ENCODE measurements around the gene FBRS.
"Not testable (repeated sequence)": the region's sequence is repeated elsewhere in the genome, so short reads cannot be mapped to it uniquely, and the experiment has no call there.

The FBRS gene

GRCh38 chr16:30698816-30699614 is 40.8 kb downstream of the FBRS start, which contains the start of gene SRCAP:
SRCAP (plus strand) TSS chr16:30699171; CDS start chr16:30700825, 1,654 bp downstream.
- peak within 1 kb of the TSS; percentile 92 for H3K27ac ChIP-seq (ENCODE audit: low read length)
- no peak for TF ChIP-seq CTCF (IDR thresholded peaks at IDR 0.05; ENCODE audit: low read depth, low read length)
- no peak for TF ChIP-seq EZH2phosphoT487 (IDR thresholded peaks at IDR 0.05; ENCODE audit: low read depth)
- peak within 1 kb of the TSS; percentile 65; the same call in 1 of the 2 replicates for H2AFZ ChIP-seq (ENCODE audit: low read depth, low read length)
- peaks cover 26% of the 10 kb centered on the region for H3K36me3 ChIP-seq (replicated peaks; ENCODE audit: low read depth, low read length)
- H3K4me1 ChIP-seq (ENCODE audit: low read length) = peaks cover 13% of the 10 kb centered on the region
- no peaks in the 10 kb centered on the region for H3K27me3 ChIP-seq (ENCODE audit: low read depth, low read length)
- peak within 1 kb of the TSS; percentile 100 for H3K9ac ChIP-seq (ENCODE audit: low read length)
- peaks cover 37% of the 10 kb centered on the region for H3K79me2 ChIP-seq (ENCODE audit: low read length)
- H3K4me2 ChIP-seq (ENCODE audit: low read length) = peak within 1 kb of the TSS; percentile 68
- H3K4me3 ChIP-seq (ENCODE audit: low read length) = peak within 1 kb of the TSS; percentile 94
- peaks cover 13% of the 10 kb centered on the region for H4K20me1 ChIP-seq (ENCODE audit: insufficient read depth, low read length)
- H3K9me3 ChIP-seq (ENCODE audit: insufficient read depth, low read length) = no peaks in the 10 kb centered on the region

DNA sequence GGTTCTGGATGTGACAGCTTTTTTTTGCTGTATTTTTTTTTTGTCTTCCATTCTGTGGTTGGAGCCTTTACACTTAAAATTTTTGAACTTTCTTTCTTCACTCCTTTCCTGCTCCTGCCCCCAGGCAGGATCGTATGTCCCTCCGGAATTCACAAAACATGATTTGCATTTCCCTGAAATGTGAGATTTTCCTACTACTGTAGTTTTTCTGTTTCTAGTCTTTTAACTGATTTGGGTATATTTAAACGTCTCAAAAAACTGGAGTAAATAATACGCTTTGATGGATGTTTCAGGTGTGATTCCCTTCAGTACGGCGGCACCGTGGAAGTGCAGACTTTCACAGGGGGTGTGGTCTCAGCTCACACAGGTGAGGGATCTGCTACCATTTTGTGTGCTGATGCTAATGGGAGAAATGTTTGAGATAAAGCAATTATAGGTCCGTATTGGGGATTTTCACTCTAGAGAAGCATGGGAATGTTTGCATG is 41.4 kb downstream of the FBRS start:
- Histone ChIP-seq H3K4me3 (ENCODE audit: low read length) (peak overlapping the region; percentile 94), H3K9ac (ENCODE audit: low read length) (peak overlapping the region; percentile 100), H3K9me3 (ENCODE audit: insufficient read depth, low read length) (no peaks in the 10 kb centered on the region), H3K36me3 (replicated peaks; ENCODE audit: low read depth, low read length) (peaks cover 29% of the 10 kb centered on the region), H4K20me1 (ENCODE audit: insufficient read depth, low read length) (peaks cover 13% of the 10 kb centered on the region), H3K4me1 (ENCODE audit: low read length) (peaks cover 13% of the 10 kb centered on the region), H3K79me2 (ENCODE audit: low read length) (peaks cover 37% of the 10 kb centered on the region), H3K27me3 (ENCODE audit: low read depth, low read length) (no peaks in the 10 kb centered on the region), H2AFZ (ENCODE audit: low read depth, low read length) (no peak overlapping the region), H3K27ac (ENCODE audit: low read length) (peak overlapping the region; percentile 92), H3K4me2 (ENCODE audit: low read length) (peak overlapping the region; percentile 68)
- no peak for TF ChIP-seq EZH2phosphoT487 (IDR thresholded peaks at IDR 0.05; ENCODE audit: low read depth)
- no peak for TF ChIP-seq CTCF (IDR thresholded peaks at IDR 0.05; ENCODE audit: low read depth, low read length)

GRCh38 chr16:30700491-30700890 is 42.3 kb downstream of the FBRS start:
- H3K36me3 ChIP-seq (replicated peaks; ENCODE audit: low read depth, low read length) = peaks cover 29% of the 10 kb centered on the region
- no peaks in the 10 kb centered on the region for H3K9me3 ChIP-seq (ENCODE audit: insufficient read depth, low read length)
- H3K4me2 ChIP-seq (ENCODE audit: low read length) = no peak overlapping the region; the same call in 1 of the 2 replicates
- no peak for TF ChIP-seq CTCF (IDR thresholded peaks at IDR 0.05; ENCODE audit: low read depth, low read length)
- TF ChIP-seq EZH2phosphoT487 (IDR thresholded peaks at IDR 0.05; ENCODE audit: low read depth) = no peak
- H4K20me1 ChIP-seq (ENCODE audit: insufficient read depth, low read length) = peaks cover 13% of the 10 kb centered on the region
- no peak overlapping the region for H2AFZ ChIP-seq (ENCODE audit: low read depth, low read length)
- H3K79me2 ChIP-seq (ENCODE audit: low read length) = peaks cover 37% of the 10 kb centered on the region
- H3K9ac ChIP-seq (ENCODE audit: low read length) = no peak overlapping the region
- no peak overlapping the region for H3K4me3 ChIP-seq (ENCODE audit: low read length)
- H3K27ac ChIP-seq (ENCODE audit: low read length) = no peak overlapping the region
- no peaks in the 10 kb centered on the region for H3K27me3 ChIP-seq (ENCODE audit: low read depth, low read length)
- H3K4me1 ChIP-seq (ENCODE audit: low read length) = peaks cover 13% of the 10 kb centered on the region

DNA sequence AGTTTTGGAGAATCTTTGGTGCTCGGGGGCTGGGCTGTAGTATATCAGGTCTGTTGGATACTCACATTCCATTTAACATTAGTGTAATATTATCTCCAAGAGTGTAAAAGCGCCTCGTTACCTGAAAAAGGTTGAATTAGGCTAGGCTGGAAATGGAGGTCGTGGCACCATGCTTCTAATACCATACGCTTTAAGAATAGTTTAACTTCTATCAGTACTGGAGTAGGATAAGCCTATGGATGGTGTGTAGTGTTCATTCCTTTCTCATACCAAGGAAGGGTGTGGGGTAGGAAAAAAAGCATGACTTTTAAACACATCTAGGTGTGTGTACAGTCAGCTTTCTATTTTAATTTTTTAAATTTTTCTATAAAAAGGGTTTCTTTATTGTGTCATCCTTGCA is 42.7 kb downstream of the FBRS start:
- Histone ChIP-seq H3K4me3 (ENCODE audit: low read length) (no peak overlapping the region), H4K20me1 (ENCODE audit: insufficient read depth, low read length) (peaks cover 13% of the 10 kb centered on the region), H3K27ac (ENCODE audit: low read length) (no peak overlapping the region), H3K4me1 (ENCODE audit: low read length) (peaks cover 13% of the 10 kb centered on the region), H3K4me2 (ENCODE audit: low read length) (no peak overlapping the region), H3K27me3 (ENCODE audit: low read depth, low read length) (no peaks in the 10 kb centered on the region), H2AFZ (ENCODE audit: low read depth, low read length) (no peak overlapping the region), H3K36me3 (replicated peaks; ENCODE audit: low read depth, low read length) (peaks cover 33% of the 10 kb centered on the region), H3K9ac (ENCODE audit: low read length) (no peak overlapping the region), H3K9me3 (ENCODE audit: insufficient read depth, low read length) (no peaks in the 10 kb centered on the region), H3K79me2 (ENCODE audit: low read length) (peaks cover 37% of the 10 kb centered on the region)
- TF ChIP-seq CTCF (IDR thresholded peaks at IDR 0.05; ENCODE audit: low read depth, low read length) = no peak
- TF ChIP-seq EZH2phosphoT487 (IDR thresholded peaks at IDR 0.05; ENCODE audit: low read depth) = no peak

DNA sequence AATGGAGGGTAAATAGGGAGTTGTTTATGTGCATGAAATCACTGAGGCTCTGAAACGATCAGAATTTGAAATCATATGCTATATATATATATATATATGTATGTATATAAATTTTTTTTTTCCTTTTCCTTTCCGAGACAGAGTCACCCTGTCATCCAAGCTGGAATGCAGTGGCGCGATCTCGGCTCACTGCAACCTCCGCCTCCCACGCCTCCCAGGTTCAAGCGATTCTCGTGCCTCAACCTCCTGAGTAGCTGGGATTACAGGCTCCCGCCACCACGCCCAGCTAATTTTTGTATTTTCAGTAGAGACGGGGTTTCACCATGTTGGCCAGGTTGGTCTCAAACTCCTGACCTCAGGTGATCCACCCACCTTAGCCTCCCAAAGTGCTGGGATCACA is 44.8 kb downstream of the FBRS start:
- H3K27ac ChIP-seq (ENCODE audit: low read length); H3K4me3 ChIP-seq (ENCODE audit: low read length); H3K4me1 ChIP-seq (ENCODE audit: low read length); H3K4me2 ChIP-seq (ENCODE audit: low read length); H2AFZ ChIP-seq (ENCODE audit: low read depth, low read length); H3K9me3 ChIP-seq (ENCODE audit: insufficient read depth, low read length); H3K27me3 ChIP-seq (ENCODE audit: low read depth, low read length); H3K9ac ChIP-seq (ENCODE audit: low read length): not testable (repeated sequence)
- peaks cover 53% of the 10 kb centered on the region for H3K36me3 ChIP-seq (replicated peaks; ENCODE audit: low read depth, low read length)
- H3K79me2 ChIP-seq (ENCODE audit: low read length) = peaks cover 37% of the 10 kb centered on the region
- peaks cover 13% of the 10 kb centered on the region for H4K20me1 ChIP-seq (ENCODE audit: insufficient read depth, low read length)

All from OCI-LY3 (cell line).